Stomach smooth muscle (tissue), 2 donors: ENCODE results near the gene GALNT5.
"Not testable (repeated sequence)": the region's sequence is repeated elsewhere in the genome, so short reads cannot be mapped to it uniquely, and the experiment has no call there.

Source experiments
- H3K27ac ChIP-seq: one replicate; pipeline ENCODE4 v1.7.0; 2013; ENCODE audit warnings: mild to moderate bottlenecking, low read length, inconsistent platforms
- H3K27me3 ChIP-seq, 2 donors: one replicate each; pipeline ENCODE4 v1.7.0; 2013; ENCODE audit warnings: low read length in 2 of 2; ENCODE audit not compliant: insufficient read depth in 2 of 2, control insufficient read depth in 1 of 2
- H3K36me3 ChIP-seq, 2 donors: one replicate each; pipeline ENCODE4 v1.7.0; 2013; ENCODE audit warnings: low read length in 2 of 2; ENCODE audit not compliant: control insufficient read depth in 2 of 2, insufficient read depth in 2 of 2
- H3K4me1 ChIP-seq: one replicate; pipeline ENCODE4 v1.7.0; 2013; ENCODE audit warnings: low read length; ENCODE audit not compliant: control insufficient read depth, insufficient read depth
- H3K4me3 ChIP-seq, 2 donors: one replicate each; pipeline ENCODE4 v1.7.0; 2013; ENCODE audit warnings: low read length in 2 of 2
- H3K9ac ChIP-seq, 2 donors: one replicate each; pipeline ENCODE4 v1.7.0; 2013; ENCODE audit warnings: low read length in 2 of 2, mild to moderate bottlenecking in 1 of 2
- H3K9me3 ChIP-seq, 2 donors: one replicate each; pipeline ENCODE4 v1.7.0; 2013; ENCODE audit warnings: low read length in 2 of 2; ENCODE audit not compliant: control insufficient read depth in 2 of 2
- donor health status: healthy.
- donor health status: Pancreatic carcinoma.

The GALNT5 gene

GRCh38 chr2:157264099-157264498 lies 6.6 kb downstream of the GALNT5 start:
- Histone ChIP-seq H3K27ac (no peak overlapping the region), H3K4me1 (no peaks in the 10 kb centered on the region), H3K36me3 (no peaks in the 10 kb centered on the region), H3K9me3 (no peaks in the 10 kb centered on the region), H3K27me3 (no peaks in the 10 kb centered on the region), H3K4me3 (no peak overlapping the region), H3K9ac (no peak overlapping the region)

- Histone ChIP-seq H3K27me3 (no peaks in the 10 kb centered on the region), H3K9me3 (no peaks in the 10 kb centered on the region), H3K27ac (no peak overlapping the region), H3K36me3 (no peaks in the 10 kb centered on the region), H3K4me1 (no peaks in the 10 kb centered on the region), H3K9ac (no peak overlapping the region), H3K4me3 (no peak overlapping the region)
These were observed 8.3 kb downstream of the GALNT5 start for GRCh38 chr2:157265825-157266224.

- Histone ChIP-seq H3K4me1 (no peaks in the 10 kb centered on the region), H3K9me3 (no peaks in the 10 kb centered on the region), H3K4me3 (no peak overlapping the region), H3K9ac (no peak overlapping the region), H3K27ac (no peak overlapping the region), H3K27me3 (no peaks in the 10 kb centered on the region), H3K36me3 (no peaks in the 10 kb centered on the region)
These were observed 10.0 kb downstream of the GALNT5 start for GRCh38 chr2:157267476-157267875.

GRCh38 chr2:157269060-157269459 lies 11.6 kb downstream of the GALNT5 start:
- no peak overlapping the region for H3K27ac ChIP-seq
- no peaks in the 10 kb centered on the region for H3K9me3 ChIP-seq
- H3K9ac ChIP-seq = no peak overlapping the region
- H3K4me3 ChIP-seq = no peak overlapping the region
- no peaks in the 10 kb centered on the region for H3K36me3 ChIP-seq
- H3K27me3 ChIP-seq = no peaks in the 10 kb centered on the region
- H3K4me1 ChIP-seq = no peaks in the 10 kb centered on the region

- Histone ChIP-seq H3K9me3 (no peaks in the 10 kb centered on the region), H3K4me1 (no peaks in the 10 kb centered on the region), H3K4me3 (no peak overlapping the region), H3K27me3 (no peaks in the 10 kb centered on the region), H3K36me3 (no peaks in the 10 kb centered on the region), H3K9ac (no peak overlapping the region), H3K27ac (no peak overlapping the region)
These were observed 12.4 kb downstream of the GALNT5 start for GRCh38 chr2:157269922-157270321.

- no peaks in the 10 kb centered on the region for H3K4me1 ChIP-seq
- no peak overlapping the region for H3K27ac ChIP-seq
- H3K27me3 ChIP-seq = no peaks in the 10 kb centered on the region
- no peaks in the 10 kb centered on the region for H3K36me3 ChIP-seq
- no peak overlapping the region for H3K9ac ChIP-seq
- no peak overlapping the region for H3K4me3 ChIP-seq
- H3K9me3 ChIP-seq = no peaks in the 10 kb centered on the region
These were observed 14.2 kb downstream of the GALNT5 start for GRCh38 chr2:157271590-157272203.

- not testable (repeated sequence) for H3K9me3 ChIP-seq, H3K27ac ChIP-seq, H3K36me3 ChIP-seq, H3K27me3 ChIP-seq, H3K4me3 ChIP-seq, H3K4me1 ChIP-seq, H3K9ac ChIP-seq
These were observed 21.8 kb downstream of the GALNT5 start for GRCh38 chr2:157279311-157279710.

- no peak overlapping the region for H3K9ac ChIP-seq
- H3K27ac ChIP-seq = no peak overlapping the region
- H3K9me3 ChIP-seq = peaks cover 0 to 2% of the 10 kb centered on the region in 2 donors
- no peaks in the 10 kb centered on the region for H3K36me3 ChIP-seq
- no peaks in the 10 kb centered on the region for H3K4me1 ChIP-seq
- H3K27me3 ChIP-seq = peaks cover 0 to 2% of the 10 kb centered on the region in 2 donors
- no peak overlapping the region for H3K4me3 ChIP-seq
These were observed 23.8 kb downstream of the GALNT5 start for GRCh38 chr2:157281316-157281715.

GRCh38 chr2:157283468-157283867 lies 26.0 kb downstream of the GALNT5 start:
- Histone ChIP-seq H3K4me1 (no peaks in the 10 kb centered on the region), H3K36me3 (no peaks in the 10 kb centered on the region), H3K9me3 (peaks cover 0 to 2% of the 10 kb centered on the region in 2 donors), H3K4me3 (no peak overlapping the region), H3K27ac (no peak overlapping the region), H3K27me3 (peaks cover 0 to 2% of the 10 kb centered on the region in 2 donors), H3K9ac (no peak overlapping the region)

GRCh38 chr2:157287160-157287559 lies 29.7 kb downstream of the GALNT5 start:
- Histone ChIP-seq H3K4me3 (no peak overlapping the region), H3K9me3 (no peaks in the 10 kb centered on the region), H3K36me3 (no peaks in the 10 kb centered on the region), H3K27ac (no peak overlapping the region), H3K9ac (no peak overlapping the region), H3K4me1 (no peaks in the 10 kb centered on the region), H3K27me3 (no peaks in the 10 kb centered on the region)

GRCh38 chr2:157290525-157290924 lies 33.0 kb downstream of the GALNT5 start:
- Histone ChIP-seq H3K9me3 (no peaks in the 10 kb centered on the region), H3K27ac (no peak overlapping the region), H3K9ac (no peak overlapping the region), H3K36me3 (no peaks in the 10 kb centered on the region), H3K4me1 (no peaks in the 10 kb centered on the region), H3K27me3 (no peaks in the 10 kb centered on the region), H3K4me3 (no peak overlapping the region)
